Diencephalon (tissue), 1 donor: ENCODE results near the gene TRAT1. TPM values are rescaled to one million over a fixed set of nuclear protein-coding genes. Genes with fewer than 3 reads are reported as not detected.

ENCODE experiments used
- total RNA-seq: library from RNA; depleted of rRNA; stranded (reverse); fragments of >200 nt; gene quantifications from one replicate; pipeline ENCODE4 v1.2.3, GENCODE V29; 2014

Gene TRAT1, protein sequence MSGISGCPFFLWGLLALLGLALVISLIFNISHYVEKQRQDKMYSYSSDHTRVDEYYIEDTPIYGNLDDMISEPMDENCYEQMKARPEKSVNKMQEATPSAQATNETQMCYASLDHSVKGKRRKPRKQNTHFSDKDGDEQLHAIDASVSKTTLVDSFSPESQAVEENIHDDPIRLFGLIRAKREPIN
- total RNA-seq: not detected

DNA sequence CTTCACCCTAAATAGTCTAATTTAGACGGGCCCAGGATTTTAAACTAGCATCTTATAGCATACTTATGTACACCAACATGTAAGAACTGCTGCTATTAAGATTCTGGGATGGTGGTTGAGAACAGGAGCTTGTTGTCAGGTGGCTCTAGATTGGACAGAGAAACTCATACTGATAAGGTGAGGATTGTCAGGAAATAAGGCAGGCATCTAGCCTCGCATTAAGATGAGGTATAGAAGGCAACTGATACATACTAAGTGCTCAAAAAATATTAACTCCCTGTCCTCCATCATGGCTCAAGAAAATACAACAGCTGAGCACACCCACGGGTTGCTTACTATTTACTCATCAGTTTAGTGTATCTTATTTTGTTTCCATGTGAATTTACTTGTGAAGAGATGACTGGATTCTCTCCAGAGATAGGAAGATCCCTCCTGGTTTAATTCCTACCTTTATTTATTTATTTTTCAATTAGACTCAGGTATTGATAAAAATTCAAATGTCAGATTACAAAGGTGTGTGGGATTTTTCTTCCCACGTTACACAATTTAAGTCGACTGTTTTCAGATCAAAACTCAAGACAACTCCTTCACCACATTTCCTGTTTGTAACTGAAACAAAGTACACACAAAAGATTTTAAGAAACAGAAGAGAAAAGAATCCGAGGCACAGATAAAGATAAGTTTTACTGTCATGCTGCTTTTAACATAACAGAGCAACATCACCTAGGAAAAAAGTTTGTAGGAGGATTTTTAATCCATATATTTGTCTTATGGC is at the start of gene TRAT1:
TRAT1 (plus strand) TSS at position 664 of the 775 bp plus-strand sequence. CDS start 142 bp downstream, outside the sequence.

Other genes starting within 250 kb of the TRAT1 start
- gene CIP2A, start 233.3 kb upstream of the TRAT1 start, total RNA-seq: 26.1 TPM
- gene DZIP3, start 233.1 kb upstream of the TRAT1 start, total RNA-seq: 84.0 TPM
- gene RETNLB, start 65.4 kb upstream of the TRAT1 start, total RNA-seq: not detected
- gene GUCA1C, start 131.1 kb downstream of the TRAT1 start, total RNA-seq: not detected